Regular cardiac myocyte (primary cell): ENCODE data around the gene CLDN25. TPM values are rescaled to one million over a fixed set of nuclear protein-coding genes. Genes with fewer than 3 reads are reported as not detected.

Experiments used
- total RNA-seq: library from RNA; depleted of rRNA; stranded (reverse); fragments of >200 nt; gene quantifications from 2 replicates; pipeline ENCODE4 v1.2.3, GENCODE V29; 2014

Gene CLDN25
- not detected in 2 replicates for total RNA-seq

DNA sequence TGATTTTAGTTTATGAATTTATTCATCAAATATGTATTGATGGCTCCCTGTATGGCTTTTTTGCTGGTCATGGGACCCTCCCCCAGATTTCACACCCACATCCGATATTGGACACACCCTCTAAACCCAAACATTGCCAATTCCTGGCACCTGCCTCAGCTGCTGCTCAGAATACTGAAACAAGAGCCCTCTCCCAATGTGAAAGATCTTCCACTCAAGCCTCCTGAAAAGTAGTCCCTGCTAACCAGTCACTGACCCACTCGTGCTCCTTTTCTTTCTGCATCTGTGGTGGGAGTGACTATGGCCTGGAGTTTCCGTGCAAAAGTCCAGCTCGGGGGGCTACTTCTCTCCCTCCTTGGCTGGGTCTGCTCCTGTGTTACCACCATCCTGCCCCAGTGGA lies at the start of gene CLDN25:
CLDN25 (plus strand) TSS at position 301 of the 400 bp plus-strand sequence; CDS start at position 301, 0 bp downstream.

DNA sequence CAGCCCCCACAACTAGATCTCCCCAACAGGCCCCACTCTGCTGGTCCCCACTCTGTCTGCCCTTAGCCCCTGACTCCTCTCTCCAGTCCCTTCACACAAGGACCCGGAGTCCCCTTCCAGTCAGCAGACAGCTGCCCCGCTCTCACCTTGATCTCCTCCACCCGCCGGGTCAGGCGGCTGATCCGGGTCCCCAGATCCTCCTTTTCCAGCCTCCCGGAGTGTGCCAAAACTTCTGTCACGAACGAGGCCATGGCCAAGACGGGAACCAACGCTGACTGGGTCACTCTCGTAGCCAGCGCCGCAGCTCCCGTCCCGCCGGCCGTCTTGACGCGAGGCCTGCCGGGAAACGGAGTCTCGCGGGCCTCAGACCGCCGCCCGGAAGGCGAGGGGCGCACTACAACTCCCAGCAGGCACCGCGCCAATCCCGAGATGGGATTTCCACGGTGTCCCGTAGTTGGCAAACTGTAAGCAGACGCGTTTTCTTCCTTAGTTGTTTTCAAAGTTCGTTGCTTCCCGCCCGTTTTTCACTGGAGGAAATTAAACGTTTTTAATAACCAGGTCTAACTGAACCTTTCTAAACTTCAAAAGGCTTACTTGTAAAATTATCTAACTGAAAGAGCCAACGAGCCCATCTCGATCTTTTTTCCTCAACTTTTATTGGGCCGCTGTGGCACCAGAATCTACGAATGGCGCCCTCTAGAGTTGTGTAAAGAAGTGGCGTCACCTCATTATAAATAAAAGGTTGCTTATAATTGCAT lies 6.0 kb upstream of the CLDN25 start, which contains the start of gene ZW10:
ZW10 (minus strand) TSS at position 277 of the 758 bp plus-strand sequence; CDS start at position 251, 26 bp downstream.

Other genes starting within 250 kb of the CLDN25 start
- 0.28 TPM in 1 of 2 replicates, not detected in the other for gene TMPRSS5, start 73.5 kb upstream of the CLDN25 start, total RNA-seq
- gene ZW10, start 6.1 kb upstream of the CLDN25 start, total RNA-seq = 24.0 and 29.1 TPM in 2 replicates
- 29.1 and 33.0 TPM in 2 replicates for gene USP28, start 95.8 kb downstream of the CLDN25 start, total RNA-seq
- not detected in 2 replicates for gene HTR3B, start 125.0 kb downstream of the CLDN25 start, total RNA-seq
- gene HTR3A, start 195.3 kb downstream of the CLDN25 start, total RNA-seq = not detected in 2 replicates